Measurements from ENCODE around the gene MCC.
"Not testable (repeated sequence)": the region's sequence is repeated elsewhere in the genome, so short reads cannot be mapped to it uniquely, and the experiment has no call there.

MCC gene

GRCh38 chr5:113480243-113480642, 8.0 kb downstream of the MCC start:
- TF ChIP-seq, protein P1, sequence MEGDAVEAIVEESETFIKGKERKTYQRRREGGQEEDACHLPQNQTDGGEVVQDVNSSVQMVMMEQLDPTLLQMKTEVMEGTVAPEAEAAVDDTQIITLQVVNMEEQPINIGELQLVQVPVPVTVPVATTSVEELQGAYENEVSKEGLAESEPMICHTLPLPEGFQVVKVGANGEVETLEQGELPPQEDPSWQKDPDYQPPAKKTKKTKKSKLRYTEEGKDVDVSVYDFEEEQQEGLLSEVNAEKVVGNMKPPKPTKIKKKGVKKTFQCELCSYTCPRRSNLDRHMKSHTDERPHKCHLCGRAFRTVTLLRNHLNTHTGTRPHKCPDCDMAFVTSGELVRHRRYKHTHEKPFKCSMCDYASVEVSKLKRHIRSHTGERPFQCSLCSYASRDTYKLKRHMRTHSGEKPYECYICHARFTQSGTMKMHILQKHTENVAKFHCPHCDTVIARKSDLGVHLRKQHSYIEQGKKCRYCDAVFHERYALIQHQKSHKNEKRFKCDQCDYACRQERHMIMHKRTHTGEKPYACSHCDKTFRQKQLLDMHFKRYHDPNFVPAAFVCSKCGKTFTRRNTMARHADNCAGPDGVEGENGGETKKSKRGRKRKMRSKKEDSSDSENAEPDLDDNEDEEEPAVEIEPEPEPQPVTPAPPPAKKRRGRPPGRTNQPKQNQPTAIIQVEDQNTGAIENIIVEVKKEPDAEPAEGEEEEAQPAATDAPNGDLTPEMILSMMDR (IDR thresholded peaks at IDR 0.05; ENCODE audit: low read length, missing control alignments), result no peak
- peak; percentile 50 for DNase-seq (ENCODE audit: low read depth)
- H3K4me3 ChIP-seq (replicated peaks; ENCODE audit: low read depth, low read length), result no peak overlapping the region

GRCh38 chr5:113478691-113479090, 9.6 kb downstream of the MCC start:
- no peak for DNase-seq (ENCODE audit: low read depth)
- no peak overlapping the region for H3K4me3 ChIP-seq (replicated peaks; ENCODE audit: low read depth, low read length)

GRCh38 chr5:113474100-113474728, 14.0 kb downstream of the MCC start:
- TF ChIP-seq, protein P1 (IDR thresholded peaks at IDR 0.05; ENCODE audit: low read length, missing control alignments), result no peak
- no peak overlapping the region for H3K4me3 ChIP-seq (replicated peaks; ENCODE audit: low read depth, low read length)
- DNase-seq (ENCODE audit: low read depth), result peak; percentile 32

More at GRCh38 chr5:113478691-113479090, 9.6 kb downstream of the MCC start:
- TF ChIP-seq, protein P1 (IDR thresholded peaks at IDR 0.05; ENCODE audit: low read length, missing control alignments), result no peak

DNA sequence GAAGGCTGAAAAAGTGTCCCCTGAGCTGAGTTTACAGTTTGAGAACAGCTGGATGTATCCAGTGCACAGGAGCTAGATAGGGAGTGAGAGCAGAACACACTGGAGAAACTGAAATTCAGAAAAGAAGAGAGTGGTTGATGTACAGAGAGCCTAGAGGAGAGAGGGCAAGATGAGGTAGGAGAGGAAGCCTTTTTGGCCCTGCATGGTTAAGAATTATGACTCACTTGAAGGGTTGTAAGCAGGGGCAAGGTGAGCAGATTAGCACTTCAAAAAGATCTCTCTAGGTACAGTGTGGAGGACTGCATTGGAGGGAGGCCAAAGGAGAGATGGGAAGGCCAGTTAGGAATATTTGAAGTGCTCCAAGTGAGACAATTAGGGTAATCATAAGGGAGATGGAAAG, 25.2 kb downstream of the MCC start:
- no peak for DNase-seq (ENCODE audit: low read depth)
- TF ChIP-seq, protein P1 (IDR thresholded peaks at IDR 0.05; ENCODE audit: low read length, missing control alignments), result no peak
- H3K4me3 ChIP-seq (replicated peaks; ENCODE audit: low read depth, low read length), result no peak overlapping the region

GRCh38 chr5:113457106-113457505, 31.1 kb downstream of the MCC start:
- H3K4me3 ChIP-seq (replicated peaks; ENCODE audit: low read depth, low read length); DNase-seq (ENCODE audit: low read depth): not testable (repeated sequence)

DNA sequence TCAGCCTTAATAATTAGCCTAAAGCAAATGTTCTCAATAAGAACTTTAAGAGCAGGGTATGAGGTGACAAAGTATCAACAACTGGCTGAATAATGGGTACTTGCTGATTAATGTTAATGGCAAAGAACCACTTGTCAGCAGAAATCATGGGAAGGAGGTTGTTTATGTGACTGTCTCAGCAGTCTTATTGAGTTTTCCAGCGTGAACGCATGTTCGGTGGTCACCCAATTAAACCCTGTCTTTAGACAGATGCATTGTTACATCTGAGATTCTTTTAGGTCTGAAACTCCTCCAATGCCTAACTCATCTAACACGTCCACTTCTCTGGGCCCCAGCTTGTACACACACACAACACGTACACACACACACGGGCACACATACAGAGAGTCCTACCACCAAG, 35.3 kb downstream of the MCC start:
- DNase-seq (ENCODE audit: low read depth), result no peak
- TF ChIP-seq, protein P1 (IDR thresholded peaks at IDR 0.05; ENCODE audit: low read length, missing control alignments), result no peak
- no peak overlapping the region for H3K4me3 ChIP-seq (replicated peaks; ENCODE audit: low read depth, low read length)

- TF ChIP-seq, protein P1 (IDR thresholded peaks at IDR 0.05; ENCODE audit: low read length, missing control alignments), result no peak
- no peak overlapping the region for H3K4me3 ChIP-seq (replicated peaks; ENCODE audit: low read depth, low read length)
- peak; percentile 60 for DNase-seq (ENCODE audit: low read depth)
These were observed 36.5 kb downstream of the MCC start for GRCh38 chr5:113451797-113452196.
